ENCODE results near the gene NEK6. TPM values are rescaled to one million over a fixed set of nuclear protein-coding genes. Genes with fewer than 3 reads are reported as not detected.
A peak's percentile ranks its signal among the peaks of the same experiment; 100 is the strongest.

Gene NEK6
- total and polyA plus RNA-seq, 8 donors: 38.4 to 132 (median 45.0) TPM

- TF ChIP-seq CTCF (IDR thresholded peaks at IDR 0.05): no peak
- Histone ChIP-seq H3K27me3 (no peaks in the 10 kb centered on the region), H3K36me3 (peaks cover 3 to 100% of the 10 kb centered on the region in 2 donors), H3K4me3 (no peak overlapping the region), H3K27ac (no peak overlapping the region), H3K4me1 (peaks cover 0 to 15% of the 10 kb centered on the region in 2 donors), H3K9me3 (no peaks in the 10 kb centered on the region)
- ATAC-seq (no peak), DNase-seq (peak in 1 of 4 donors; percentile 77)
- intact Hi-C loops (cut with DNase I): no loop called here
Measured at GRCh38 chr9:124326378-124326777, 68.6 kb downstream of the NEK6 start.

GRCh38 chr9:124327491-124327890, 69.7 kb downstream of the NEK6 start:
- H3K36me3 ChIP-seq: peaks cover 3 to 100% of the 10 kb centered on the region in 2 donors
- H3K4me1 ChIP-seq: peaks cover 0 to 5% of the 10 kb centered on the region in 2 donors
- intact Hi-C loops (cut with DNase I): no loop called here
- H3K27me3 ChIP-seq: no peaks in the 10 kb centered on the region
- H3K4me3 ChIP-seq: no peak overlapping the region
- no peaks in the 10 kb centered on the region for H3K9me3 ChIP-seq
- no peak overlapping the region for H3K27ac ChIP-seq
- ATAC-seq (no peak), DNase-seq (peak in 1 of 4 donors; percentile 47)
- TF ChIP-seq CTCF (IDR thresholded peaks at IDR 0.05): no peak

- ATAC-seq: no peak
- intact Hi-C loops (cut with DNase I): no loop called here
- DNase-seq: peak in 1 of 4 donors; percentile 54
- peaks cover 3 to 100% of the 10 kb centered on the region in 2 donors for H3K36me3 ChIP-seq
- no peaks in the 10 kb centered on the region for H3K9me3 ChIP-seq
- H3K27me3 ChIP-seq: no peaks in the 10 kb centered on the region
- H3K27ac ChIP-seq: no peak overlapping the region
- no peak for TF ChIP-seq CTCF (IDR thresholded peaks at IDR 0.05)
- no peaks in the 10 kb centered on the region for H3K4me1 ChIP-seq
- H3K4me3 ChIP-seq: no peak overlapping the region
Measured at GRCh38 chr9:124328285-124328684, 70.5 kb downstream of the NEK6 start.

GRCh38 chr9:124329206-124329792, 71.5 kb downstream of the NEK6 start:
- Histone ChIP-seq H3K4me1 (no peaks in the 10 kb centered on the region), H3K9me3 (no peaks in the 10 kb centered on the region), H3K27ac (no peak overlapping the region), H3K27me3 (no peaks in the 10 kb centered on the region), H3K4me3 (no peak overlapping the region), H3K36me3 (peaks cover 3 to 100% of the 10 kb centered on the region in 2 donors)
- TF ChIP-seq CTCF (IDR thresholded peaks at IDR 0.05): no peak
- DNase-seq (peak in 1 of 4 donors; percentile 34), ATAC-seq (no peak)
- intact Hi-C loops (cut with DNase I): no loop called here

- H3K9me3 ChIP-seq: no peaks in the 10 kb centered on the region
- H3K4me1 ChIP-seq: no peaks in the 10 kb centered on the region
- ATAC-seq: no peak
- H3K4me3 ChIP-seq: no peak overlapping the region
- peak in 1 of 4 donors; percentile 62 for DNase-seq
- intact Hi-C loops (cut with DNase I): no loop called here
- peaks cover 3 to 100% of the 10 kb centered on the region in 2 donors for H3K36me3 ChIP-seq
- TF ChIP-seq CTCF (IDR thresholded peaks at IDR 0.05): no peak
- no peak overlapping the region for H3K27ac ChIP-seq
- no peaks in the 10 kb centered on the region for H3K27me3 ChIP-seq
Measured at GRCh38 chr9:124330011-124330697, 72.4 kb downstream of the NEK6 start.

All from left lung (tissue), 10 donors.